Measurements from ENCODE around the gene C6orf47.

C6orf47 gene

DNA sequence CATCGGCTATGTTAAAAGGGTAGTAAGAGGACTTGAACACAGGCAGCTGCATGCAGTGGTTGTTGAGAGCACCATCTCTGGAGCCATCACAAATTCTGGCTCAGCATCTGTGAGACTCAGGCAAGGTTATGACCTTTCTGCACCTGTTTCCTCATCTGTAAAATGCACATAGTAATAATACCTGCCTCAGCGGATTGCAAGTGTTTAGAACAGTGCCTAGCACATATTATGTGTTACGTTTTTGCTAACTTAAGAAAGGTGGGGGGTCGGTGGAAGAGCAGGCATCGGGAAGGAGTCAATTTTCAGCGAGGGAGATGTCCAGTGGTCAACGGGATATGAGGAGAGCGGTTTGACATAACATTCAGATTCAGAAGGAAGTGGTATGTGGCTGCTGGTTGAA lies 17.4 kb upstream of the C6orf47 start:
- no peaks in the 10 kb centered on the region for H4K20me1 ChIP-seq (ENCODE audit: insufficient read depth, low read length)
- H3K9ac ChIP-seq (ENCODE audit: low read length), result no peak overlapping the region
- no peaks in the 10 kb centered on the region for H3K27me3 ChIP-seq (replicated peaks; ENCODE audit: insufficient read depth, low read length)
- no peak overlapping the region for H3K4me3 ChIP-seq (ENCODE audit: low read length)
- H2AFZ ChIP-seq (ENCODE audit: low read length), result no peak overlapping the region
- H3K27ac ChIP-seq (ENCODE audit: low read length), result no peak overlapping the region
- no peaks in the 10 kb centered on the region for H3K9me2 ChIP-seq (replicated peaks; ENCODE audit: insufficient read depth, low read length)
- TF ChIP-seq EZH2 (optimal IDR thresholded peaks at IDR 0.05; ENCODE audit: low read depth, low read length) (no peak), CTCF (IDR thresholded peaks at IDR 0.05; ENCODE audit: low read length) (no peak), EZH2phosphoT487 (IDR thresholded peaks at IDR 0.05; ENCODE audit: low read length) (no peak)
- peaks cover 5% of the 10 kb centered on the region; the same call in 1 of the 2 replicates for H3F3A ChIP-seq (ENCODE audit: insufficient read depth, low read length)
- no peaks in the 10 kb centered on the region for H3K9me3 ChIP-seq (replicated peaks; ENCODE audit: insufficient read depth, low read length)
- no peaks in the 10 kb centered on the region; the same call in 1 of the 2 replicates for H3K4me1 ChIP-seq (ENCODE audit: low read length)
- no peak overlapping the region for H3K4me2 ChIP-seq (ENCODE audit: low read depth, low read length)
- no peaks in the 10 kb centered on the region for H3K36me3 ChIP-seq (replicated peaks; ENCODE audit: insufficient read depth, low read length)
- no peak for DNase-seq
- H3K79me2 ChIP-seq (ENCODE audit: low read length), result no peaks in the 10 kb centered on the region

GRCh38 chr6:31676904-31677303 lies 16.3 kb upstream of the C6orf47 start:
- H3K9me2 ChIP-seq (replicated peaks; ENCODE audit: insufficient read depth, low read length), result no peaks in the 10 kb centered on the region
- no peak overlapping the region for H3K4me3 ChIP-seq (ENCODE audit: low read length)
- no peaks in the 10 kb centered on the region for H3K9me3 ChIP-seq (replicated peaks; ENCODE audit: insufficient read depth, low read length)
- H3F3A ChIP-seq (ENCODE audit: insufficient read depth, low read length), result peaks cover 5% of the 10 kb centered on the region; the same call in 1 of the 2 replicates
- H4K20me1 ChIP-seq (ENCODE audit: insufficient read depth, low read length), result no peaks in the 10 kb centered on the region
- no peaks in the 10 kb centered on the region for H3K27me3 ChIP-seq (replicated peaks; ENCODE audit: insufficient read depth, low read length)
- H3K4me1 ChIP-seq (ENCODE audit: low read length), result no peaks in the 10 kb centered on the region; the same call in 1 of the 2 replicates
- no peak for DNase-seq
- H3K27ac ChIP-seq (ENCODE audit: low read length), result no peak overlapping the region
- no peak overlapping the region for H3K4me2 ChIP-seq (ENCODE audit: low read depth, low read length)
- no peak overlapping the region for H3K9ac ChIP-seq (ENCODE audit: low read length)
- no peak for TF ChIP-seq EZH2 (optimal IDR thresholded peaks at IDR 0.05; ENCODE audit: low read depth, low read length)
- TF ChIP-seq EZH2phosphoT487 (IDR thresholded peaks at IDR 0.05; ENCODE audit: low read length), result no peak
- TF ChIP-seq CTCF (IDR thresholded peaks at IDR 0.05; ENCODE audit: low read length), result no peak
- H3K36me3 ChIP-seq (replicated peaks; ENCODE audit: insufficient read depth, low read length), result no peaks in the 10 kb centered on the region
- no peak overlapping the region for H2AFZ ChIP-seq (ENCODE audit: low read length)
- no peaks in the 10 kb centered on the region for H3K79me2 ChIP-seq (ENCODE audit: low read length)

GRCh38 chr6:31676322-31676903 lies 15.8 kb upstream of the C6orf47 start:
- peaks cover 5% of the 10 kb centered on the region; the same call in 1 of the 2 replicates for H3F3A ChIP-seq (ENCODE audit: insufficient read depth, low read length)
- H3K79me2 ChIP-seq (ENCODE audit: low read length), result no peaks in the 10 kb centered on the region
- H3K4me3 ChIP-seq (ENCODE audit: low read length), result no peak overlapping the region
- H3K4me1 ChIP-seq (ENCODE audit: low read length), result no peaks in the 10 kb centered on the region; the same call in 1 of the 2 replicates
- H3K9me3 ChIP-seq (replicated peaks; ENCODE audit: insufficient read depth, low read length), result no peaks in the 10 kb centered on the region
- DNase-seq, result no peak
- no peaks in the 10 kb centered on the region for H3K9me2 ChIP-seq (replicated peaks; ENCODE audit: insufficient read depth, low read length)
- no peaks in the 10 kb centered on the region for H4K20me1 ChIP-seq (ENCODE audit: insufficient read depth, low read length)
- no peaks in the 10 kb centered on the region for H3K27me3 ChIP-seq (replicated peaks; ENCODE audit: insufficient read depth, low read length)
- H3K36me3 ChIP-seq (replicated peaks; ENCODE audit: insufficient read depth, low read length), result no peaks in the 10 kb centered on the region
- no peak overlapping the region for H3K27ac ChIP-seq (ENCODE audit: low read length)
- no peak overlapping the region for H3K9ac ChIP-seq (ENCODE audit: low read length)
- no peak overlapping the region for H2AFZ ChIP-seq (ENCODE audit: low read length)
- TF ChIP-seq EZH2phosphoT487 (IDR thresholded peaks at IDR 0.05; ENCODE audit: low read length) (no peak), EZH2 (optimal IDR thresholded peaks at IDR 0.05; ENCODE audit: low read depth, low read length) (no peak), CTCF (IDR thresholded peaks at IDR 0.05; ENCODE audit: low read length) (no peak)
- H3K4me2 ChIP-seq (ENCODE audit: low read depth, low read length), result no peak overlapping the region

Data from MM.1S (cell line).